ENCODE measurements around the gene VTA1. TPM values are rescaled to one million over a fixed set of nuclear protein-coding genes. Genes with fewer than 3 reads are reported as not detected.
A peak's percentile ranks its signal among the peaks of the same experiment; 100 is the strongest.

VTA1 gene
- total and polyA plus RNA-seq, 2 of the 13 experiments (the other 11 are each of a cell fraction or from before 2014, with no cell fraction given), result 70.7 to 89.1 TPM

DNA sequence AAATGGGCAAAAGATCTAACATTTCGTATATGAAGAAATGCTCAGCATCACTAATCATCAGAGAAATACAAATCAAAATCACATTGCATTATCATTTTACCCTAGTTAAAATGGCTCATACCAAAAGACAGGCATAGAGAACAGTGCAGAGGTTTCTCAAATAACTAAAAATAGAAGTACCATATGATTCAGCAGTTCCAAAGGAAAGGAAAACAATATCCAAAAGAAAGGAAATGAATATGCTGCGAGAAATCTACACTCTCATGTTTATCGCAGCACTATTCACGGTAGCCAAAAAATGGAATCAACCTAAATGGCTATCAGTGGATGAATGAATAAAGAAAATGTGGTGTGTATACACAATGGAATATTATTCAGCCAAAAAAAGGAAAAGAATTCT, 63.5 kb downstream of the VTA1 start:
- 98% methylated on average over 4 of the region's 4 CpGs for WGBS (ENCODE audit: low lambda C conversion rate)
- no peak for TF ChIP-seq ATRX (CRISPR knock-in tag; IDR thresholded peaks at IDR 0.05; ENCODE audit: borderline replicate concordance)
- TF ChIP-seq ELF1 (CRISPR knock-in tag; IDR thresholded peaks at IDR 0.05), result no peak
- no peak for TF ChIP-seq RNF2 (conservative IDR thresholded peaks at IDR 0.05; ENCODE audit: low read depth)
- no peak for TF ChIP-seq TOE1 (CRISPR knock-in tag; IDR thresholded peaks at IDR 0.05)
- TF ChIP-seq ZBTB3 (CRISPR knock-in tag; IDR thresholded peaks at IDR 0.05; ENCODE audit: borderline replicate concordance, low read depth), result no peak
- H3K9ac ChIP-seq (ENCODE audit: insufficient read depth, low read depth, low read length), result no peak overlapping the region
- no peak overlapping the region for H3K27ac ChIP-seq (ENCODE audit: extremely low read length, insufficient read depth, low read length)
- H3K4me3 ChIP-seq (replicated peaks in 1 of 3; ENCODE audit: insufficient read depth in 1 of 3, low read depth in 2 of 3, low read length in 3 of 3), result no peak overlapping the region
- H3K4me2 ChIP-seq (ENCODE audit: low read depth, low read length), result no peak overlapping the region
- H3K4me1 ChIP-seq (ENCODE audit: insufficient read depth, low read length), result no peaks in the 10 kb centered on the region
- no TSS peak for BruUV-seq (replicated peaks)
- H3K79me2 ChIP-seq (ENCODE audit: insufficient read depth, low read length), result no peaks in the 10 kb centered on the region
- no peak overlapping the region for H2AFZ ChIP-seq (ENCODE audit: low read length)
- H3K9me3 ChIP-seq (ENCODE audit: low read length), result peaks cover 20% of the 10 kb centered on the region
- H3K27me3 ChIP-seq (ENCODE audit: control insufficient read depth in 1 of 2, insufficient read depth in 2 of 2, low read length in 2 of 2), result no peaks in the 10 kb centered on the region
- H3K36me3 ChIP-seq (replicated peaks in 1 of 2; ENCODE audit: control insufficient read depth in 1 of 2, insufficient read depth in 2 of 2, low read length in 2 of 2), result peaks cover 18 to 66% of the 10 kb centered on the region in 2 experiments
- intact Hi-C loops (cut with micrococcal nuclease; ENCODE audit: unreplicated experiment) (no loop called here), in situ Hi-C loops (cut with HindIII; ENCODE audit: extremely low pct_ligation_motif_present, low pct_unique_long_range_greater_than_20kb) (no loop called here)
- CTCF ChIA-PET (ENCODE audit: low intra/inter-chr PET ratio, low total read pairs), result no interaction called here
- POLR2A ChIA-PET, result no interaction called here
- FAIRE-seq (no peak), ATAC-seq (no peak), DNase-seq (ENCODE audit: low spot score) (no peak)
- H4K20me1 ChIP-seq (ENCODE audit: insufficient read depth, low read length), result no peaks in the 10 kb centered on the region

DNA sequence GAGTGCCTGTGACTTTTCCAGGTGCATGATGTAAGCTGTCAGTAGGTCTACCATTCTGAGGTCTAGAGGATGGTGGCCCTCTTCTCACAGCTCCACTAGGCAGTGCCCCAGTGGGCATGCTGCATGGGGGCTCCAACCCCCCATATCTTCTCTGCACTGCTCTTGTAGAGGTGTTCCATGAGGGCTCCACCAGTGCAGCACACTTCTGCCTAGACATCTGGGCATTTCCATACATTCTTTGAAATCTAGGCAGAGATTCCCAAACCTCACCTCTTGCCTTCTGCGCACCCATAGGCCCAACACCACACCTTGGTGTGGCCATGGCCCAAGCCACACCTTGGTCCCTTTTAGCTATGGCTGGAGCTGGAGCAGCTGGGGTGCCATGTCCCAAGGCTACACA, 66.3 kb downstream of the VTA1 start:
- intact Hi-C loops (cut with micrococcal nuclease; ENCODE audit: unreplicated experiment) (no loop called here), in situ Hi-C loops (cut with HindIII; ENCODE audit: extremely low pct_ligation_motif_present, low pct_unique_long_range_greater_than_20kb) (no loop called here)
- H3K4me2 ChIP-seq (ENCODE audit: low read depth, low read length), result no peak overlapping the region
- no peak overlapping the region for H3K4me3 ChIP-seq (replicated peaks in 1 of 3; ENCODE audit: insufficient read depth in 1 of 3, low read depth in 2 of 3, low read length in 3 of 3)
- ATAC-seq (no peak), FAIRE-seq (no peak), DNase-seq (ENCODE audit: low spot score) (no peak)
- H3K27ac ChIP-seq (ENCODE audit: extremely low read length, insufficient read depth, low read length), result no peak overlapping the region
- 94% methylated on average over 1 of the region's 1 CpG for WGBS (ENCODE audit: low lambda C conversion rate)
- H2AFZ ChIP-seq (ENCODE audit: low read length), result no peak overlapping the region
- H3K9me3 ChIP-seq (ENCODE audit: low read length), result peaks cover 20% of the 10 kb centered on the region
- no peaks in the 10 kb centered on the region for H3K79me2 ChIP-seq (ENCODE audit: insufficient read depth, low read length)
- no TSS peak for BruUV-seq (replicated peaks)
- peaks cover 18 to 55% of the 10 kb centered on the region in 2 experiments for H3K36me3 ChIP-seq (replicated peaks in 1 of 2; ENCODE audit: control insufficient read depth in 1 of 2, insufficient read depth in 2 of 2, low read length in 2 of 2)
- ChIA-PET POLR2A (no interaction called here), CTCF (ENCODE audit: low intra/inter-chr PET ratio, low total read pairs) (no interaction called here)
- H3K4me1 ChIP-seq (ENCODE audit: insufficient read depth, low read length), result no peaks in the 10 kb centered on the region
- no peaks in the 10 kb centered on the region for H4K20me1 ChIP-seq (ENCODE audit: insufficient read depth, low read length)
- H3K9ac ChIP-seq (ENCODE audit: insufficient read depth, low read depth, low read length), result no peak overlapping the region
- H3K27me3 ChIP-seq (ENCODE audit: control insufficient read depth in 1 of 2, insufficient read depth in 2 of 2, low read length in 2 of 2), result no peaks in the 10 kb centered on the region
- TF ChIP-seq, protein P1, sequence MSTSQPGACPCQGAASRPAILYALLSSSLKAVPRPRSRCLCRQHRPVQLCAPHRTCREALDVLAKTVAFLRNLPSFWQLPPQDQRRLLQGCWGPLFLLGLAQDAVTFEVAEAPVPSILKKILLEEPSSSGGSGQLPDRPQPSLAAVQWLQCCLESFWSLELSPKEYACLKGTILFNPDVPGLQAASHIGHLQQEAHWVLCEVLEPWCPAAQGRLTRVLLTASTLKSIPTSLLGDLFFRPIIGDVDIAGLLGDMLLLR (CRISPR knock-in tag; IDR thresholded peaks at IDR 0.05), result peak; percentile 49; the same call in 1 of the 2 replicates
- TF ChIP-seq SMYD3 (CRISPR knock-in tag; IDR thresholded peaks at IDR 0.05) (no peak), ATF7-NPFF (CRISPR knock-in tag; IDR thresholded peaks at IDR 0.05; ENCODE audit: low read depth) (no peak), HDAC6 (IDR thresholded peaks at IDR 0.05; ENCODE audit: low read depth, low read length) (no peak), ZNF558 (CRISPR knock-in tag; IDR thresholded peaks at IDR 0.05; ENCODE audit: borderline replicate concordance) (no peak), ZNF605 (CRISPR knock-in tag; IDR thresholded peaks at IDR 0.05) (no peak), RCOR2 (CRISPR knock-in tag; IDR thresholded peaks at IDR 0.05) (no peak), TEAD2 (CRISPR knock-in tag; IDR thresholded peaks at IDR 0.05) (no peak), YY1 (IDR thresholded peaks at IDR 0.05; ENCODE audit: insufficient read depth, insufficient replicate concordance, low read depth, low read length) (no peak), ZNF772 (CRISPR knock-in tag; IDR thresholded peaks at IDR 0.05) (no peak), ZNF329 (CRISPR knock-in tag; IDR thresholded peaks at IDR 0.05; ENCODE audit: low read depth) (no peak), NFIB (CRISPR knock-in tag; IDR thresholded peaks at IDR 0.05; ENCODE audit: borderline replicate concordance) (0 out of 2 replicates have a peak, but pooled peaks have one; percentile 55)
- TF ChIP-seq, protein P2, sequence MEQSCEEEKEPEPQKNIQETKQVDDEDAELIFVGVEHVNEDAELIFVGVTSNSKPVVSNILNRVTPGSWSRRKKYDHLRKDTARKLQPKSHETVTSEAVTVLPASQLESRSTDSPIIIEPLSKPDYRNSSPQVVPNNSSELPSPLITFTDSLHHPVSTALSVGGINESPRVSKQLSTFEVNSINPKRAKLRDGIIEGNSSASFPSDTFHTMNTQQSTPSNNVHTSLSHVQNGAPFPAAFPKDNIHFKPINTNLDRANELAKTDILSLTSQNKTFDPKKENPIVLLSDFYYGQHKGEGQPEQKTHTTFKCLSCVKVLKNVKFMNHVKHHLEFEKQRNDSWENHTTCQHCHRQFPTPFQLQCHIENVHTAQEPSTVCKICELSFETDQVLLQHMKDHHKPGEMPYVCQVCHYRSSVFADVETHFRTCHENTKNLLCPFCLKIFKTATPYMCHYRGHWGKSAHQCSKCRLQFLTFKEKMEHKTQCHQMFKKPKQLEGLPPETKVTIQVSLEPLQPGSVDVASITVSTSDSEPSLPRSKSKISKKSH (CRISPR knock-in tag; IDR thresholded peaks at IDR 0.05; ENCODE audit: borderline replicate concordance), result peak; percentile 31; the same call in 1 of the 2 replicates

Data from HepG2 (cell line).